HepG2 (cell line): ENCODE data around the gene LMX1B. TPM values are rescaled to one million over a fixed set of nuclear protein-coding genes. Genes with fewer than 3 reads are reported as not detected.

Experiments used
- ATF3 ChIP-seq: sonication (generic); formaldehyde crosslinking; IDR thresholded peaks from 2 replicates; pipeline ENCODE4 v1.4.0; 2020; ENCODE audit warnings: missing genetic modification reagents
- DZIP1 ChIP-seq: sonication (generic); formaldehyde crosslinking; IDR thresholded peaks from 2 replicates; pipeline ENCODE4 v1.5.0; 2020; ENCODE audit warnings: mild to moderate bottlenecking, missing genetic modification reagents
- ISL2 ChIP-seq: sonication (generic); formaldehyde crosslinking; IDR thresholded peaks from 2 replicates; pipeline ENCODE4 v1.5.0; 2020; ENCODE audit warnings: missing genetic modification reagents
- ZFP36 ChIP-seq: fragments of 150-350 bp; IDR thresholded peaks from 2 replicates; pipeline ENCODE4 v1.6.1; 2018; ENCODE audit warnings: borderline replicate concordance, low read length, low read depth; ENCODE audit not compliant: partially characterized antibody
- ZNF709 ChIP-seq: sonication (generic); formaldehyde crosslinking; IDR thresholded peaks from 2 replicates; pipeline ENCODE4 v1.5.0; 2020; ENCODE audit warnings: mild to moderate bottlenecking, missing genetic modification reagents
- polyA plus RNA-seq, 8 experiments: library from polyadenylated mRNA; depleted of rRNA in 3 of 8; stranded (reverse) in 7 of 8; unstranded in 1 of 8; fragments of >200 nt; fragmentation: Illumina TruSeq in 4 of 8; extraction: Trizol in 4 of 8; gene quantifications; 2 replicates each; pipeline versions ENCODE4 v1.2.1 to v1.2.3, GENCODE V29; 2011 to 2016; ENCODE audit warnings: low read depth in 4 of 8, missing spikeins in 1 of 8, mixed read lengths in 1 of 8; ENCODE audit not compliant: insufficient read depth in 1 of 8
- total RNA-seq, 5 experiments: library from RNA; depleted of rRNA; stranded (reverse); fragments of >200 nt; fragmentation: Illumina TruSeq; extraction: Trizol; gene quantifications; 2 replicates each; pipeline ENCODE4 v1.2.3, GENCODE V29; 2016; ENCODE audit warnings: low read depth in 1 of 5
- TF ChIP-seq, protein P1 (sequence below): sonication (generic); formaldehyde crosslinking; IDR thresholded peaks from 2 replicates; pipeline ENCODE4 v1.5.0; 2020; ENCODE audit warnings: missing genetic modification reagents
- TF ChIP-seq, protein P2 (sequence below): sonication (generic); formaldehyde crosslinking; IDR thresholded peaks from 2 replicates; pipeline ENCODE4 v1.5.1; 2020; ENCODE audit warnings: missing genetic modification reagents, mild to moderate bottlenecking, borderline replicate concordance

The LMX1B gene
- total and polyA plus RNA-seq, 2 of the 13 experiments (the other 11 are each of a cell fraction or from before 2014, with no cell fraction given): not detected

- no peak for TF ChIP-seq DZIP1 (CRISPR knock-in tag)
- no peak for TF ChIP-seq ZFP36
- TF ChIP-seq ZNF709 (CRISPR knock-in tag): no peak
- TF ChIP-seq, protein P1, sequence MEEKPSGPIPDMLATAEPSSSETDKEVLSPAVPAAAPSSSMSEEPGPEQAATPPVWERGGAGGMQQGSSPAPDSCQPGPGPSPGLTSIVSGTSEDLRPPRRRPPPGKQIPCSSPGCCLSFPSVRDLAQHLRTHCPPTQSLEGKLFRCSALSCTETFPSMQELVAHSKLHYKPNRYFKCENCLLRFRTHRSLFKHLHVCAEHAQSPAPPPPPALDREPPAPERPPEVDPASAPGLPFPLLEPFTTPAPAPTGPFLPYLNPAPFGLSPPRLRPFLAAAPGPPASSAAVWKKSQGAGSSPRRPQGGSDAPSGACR (CRISPR knock-in tag): no peak
- TF ChIP-seq ISL2: no peak
- TF ChIP-seq, protein P2, sequence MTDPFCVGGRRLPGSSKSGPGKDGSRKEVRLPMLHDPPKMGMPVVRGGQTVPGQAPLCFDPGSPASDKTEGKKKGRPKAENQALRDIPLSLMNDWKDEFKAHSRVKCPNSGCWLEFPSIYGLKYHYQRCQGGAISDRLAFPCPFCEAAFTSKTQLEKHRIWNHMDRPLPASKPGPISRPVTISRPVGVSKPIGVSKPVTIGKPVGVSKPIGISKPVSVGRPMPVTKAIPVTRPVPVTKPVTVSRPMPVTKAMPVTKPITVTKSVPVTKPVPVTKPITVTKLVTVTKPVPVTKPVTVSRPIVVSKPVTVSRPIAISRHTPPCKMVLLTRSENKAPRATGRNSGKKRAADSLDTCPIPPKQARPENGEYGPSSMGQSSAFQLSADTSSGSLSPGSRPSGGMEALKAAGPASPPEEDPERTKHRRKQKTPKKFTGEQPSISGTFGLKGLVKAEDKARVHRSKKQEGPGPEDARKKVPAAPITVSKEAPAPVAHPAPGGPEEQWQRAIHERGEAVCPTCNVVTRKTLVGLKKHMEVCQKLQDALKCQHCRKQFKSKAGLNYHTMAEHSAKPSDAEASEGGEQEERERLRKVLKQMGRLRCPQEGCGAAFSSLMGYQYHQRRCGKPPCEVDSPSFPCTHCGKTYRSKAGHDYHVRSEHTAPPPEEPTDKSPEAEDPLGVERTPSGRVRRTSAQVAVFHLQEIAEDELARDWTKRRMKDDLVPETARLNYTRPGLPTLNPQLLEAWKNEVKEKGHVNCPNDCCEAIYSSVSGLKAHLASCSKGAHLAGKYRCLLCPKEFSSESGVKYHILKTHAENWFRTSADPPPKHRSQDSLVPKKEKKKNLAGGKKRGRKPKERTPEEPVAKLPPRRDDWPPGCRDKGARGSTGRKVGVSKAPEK (CRISPR knock-in tag): no peak
- no peak for TF ChIP-seq ATF3 (CRISPR knock-in tag)
Observed at GRCh38 chr9:126720661-126721563, 107.2 kb downstream of the LMX1B start (continued).
